Measurements from ENCODE around the gene APOBEC3H.

Gene APOBEC3H

DNA sequence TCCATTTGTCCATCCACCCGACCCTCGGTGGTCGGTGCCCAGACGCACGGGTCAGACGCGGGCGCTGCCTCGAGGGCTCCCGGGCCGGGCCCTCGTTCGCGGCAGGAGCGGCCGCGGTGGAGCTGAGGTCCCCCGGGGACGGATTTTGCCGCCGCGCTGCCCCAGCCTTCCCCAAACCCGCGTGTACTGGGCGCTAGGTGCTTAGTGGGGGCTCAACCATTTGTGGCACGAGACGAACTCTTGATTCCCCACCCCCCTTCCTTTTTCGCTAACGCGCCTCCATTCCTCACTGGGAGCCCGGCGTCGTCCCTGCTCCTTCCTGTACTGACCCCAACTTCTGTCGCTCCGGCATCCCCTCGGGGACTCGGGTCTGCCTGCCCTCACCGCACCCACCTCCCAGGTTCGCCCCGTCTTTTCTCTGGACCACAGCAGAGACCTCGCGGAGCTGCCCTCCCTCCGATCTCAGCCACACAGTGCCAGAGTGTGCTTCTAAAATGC is 56.2 kb downstream of the APOBEC3H start:
- Histone ChIP-seq H3F3A (ENCODE audit: control insufficient read depth, insufficient read depth) (0 out of 2 replicates have a peak, but pooled peaks cover 7% of the 10 kb centered on the region), H3K9me2 (replicated peaks; ENCODE audit: control insufficient read depth, low read length) (no peaks in the 10 kb centered on the region), H3K9me3 (ENCODE audit: control insufficient read depth, insufficient read depth, low read length) (no peaks in the 10 kb centered on the region), H3K4me2 (ENCODE audit: low read length) (peak overlapping the region; percentile 80), H4K20me1 (ENCODE audit: control insufficient read depth, insufficient read depth, low read depth, low read length) (no peaks in the 10 kb centered on the region), H3K27me3 (ENCODE audit: control insufficient read depth, low read length) (peaks cover 33% of the 10 kb centered on the region), H3K27ac (ENCODE audit: low read depth, low read length) (no peak overlapping the region), H3K36me3 (ENCODE audit: control insufficient read depth, low read length) (no peaks in the 10 kb centered on the region), H3K4me1 (ENCODE audit: control insufficient read depth, low read length) (peaks cover 32% of the 10 kb centered on the region), H3K4me3 (ENCODE audit: low read length) (peak overlapping the region; percentile 73), H3K79me2 (ENCODE audit: control insufficient read depth, low read length) (no peaks in the 10 kb centered on the region)
- TF ChIP-seq, protein P1, sequence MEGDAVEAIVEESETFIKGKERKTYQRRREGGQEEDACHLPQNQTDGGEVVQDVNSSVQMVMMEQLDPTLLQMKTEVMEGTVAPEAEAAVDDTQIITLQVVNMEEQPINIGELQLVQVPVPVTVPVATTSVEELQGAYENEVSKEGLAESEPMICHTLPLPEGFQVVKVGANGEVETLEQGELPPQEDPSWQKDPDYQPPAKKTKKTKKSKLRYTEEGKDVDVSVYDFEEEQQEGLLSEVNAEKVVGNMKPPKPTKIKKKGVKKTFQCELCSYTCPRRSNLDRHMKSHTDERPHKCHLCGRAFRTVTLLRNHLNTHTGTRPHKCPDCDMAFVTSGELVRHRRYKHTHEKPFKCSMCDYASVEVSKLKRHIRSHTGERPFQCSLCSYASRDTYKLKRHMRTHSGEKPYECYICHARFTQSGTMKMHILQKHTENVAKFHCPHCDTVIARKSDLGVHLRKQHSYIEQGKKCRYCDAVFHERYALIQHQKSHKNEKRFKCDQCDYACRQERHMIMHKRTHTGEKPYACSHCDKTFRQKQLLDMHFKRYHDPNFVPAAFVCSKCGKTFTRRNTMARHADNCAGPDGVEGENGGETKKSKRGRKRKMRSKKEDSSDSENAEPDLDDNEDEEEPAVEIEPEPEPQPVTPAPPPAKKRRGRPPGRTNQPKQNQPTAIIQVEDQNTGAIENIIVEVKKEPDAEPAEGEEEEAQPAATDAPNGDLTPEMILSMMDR (IDR thresholded peaks at IDR 0.05; ENCODE audit: low read depth, low read length, poor library complexity, severe bottlenecking): no peak
- no peak for TF ChIP-seq EZH2phosphoT487 (IDR thresholded peaks at IDR 0.05; ENCODE audit: borderline replicate concordance, low read length)
